GM21723 (cell line): Measurements from ENCODE around the gene DLL4.

Source experiments
- ATAC-seq: cut with Tn5 transposase; IDR thresholded peaks from one replicate; pipeline ENCODE4 v1.9.1; 2021; ENCODE audit warnings: mild to moderate bottlenecking, moderate library complexity; ENCODE audit not compliant: unreplicated experiment

DLL4 gene

DNA sequence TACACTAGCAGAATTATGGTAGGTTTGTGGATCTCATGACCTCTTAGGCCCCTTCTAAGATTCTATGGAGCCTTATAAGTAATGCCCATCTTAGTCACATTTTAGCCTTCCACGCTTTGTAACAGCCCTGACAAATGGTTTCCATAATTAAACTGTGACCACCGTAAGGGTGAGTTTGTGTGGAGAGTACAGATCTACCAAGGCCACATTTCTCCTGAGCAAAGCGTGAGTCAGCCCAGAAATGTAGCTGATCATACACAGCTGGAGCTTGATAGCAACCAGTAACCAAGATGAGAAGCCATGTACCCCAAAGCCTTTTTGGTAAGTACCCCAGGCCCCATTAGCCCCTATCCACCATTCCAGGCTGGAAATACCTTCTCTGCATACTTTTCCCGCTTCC lies 55.8 kb downstream of the DLL4 start:
- ATAC-seq, result no peak

DNA sequence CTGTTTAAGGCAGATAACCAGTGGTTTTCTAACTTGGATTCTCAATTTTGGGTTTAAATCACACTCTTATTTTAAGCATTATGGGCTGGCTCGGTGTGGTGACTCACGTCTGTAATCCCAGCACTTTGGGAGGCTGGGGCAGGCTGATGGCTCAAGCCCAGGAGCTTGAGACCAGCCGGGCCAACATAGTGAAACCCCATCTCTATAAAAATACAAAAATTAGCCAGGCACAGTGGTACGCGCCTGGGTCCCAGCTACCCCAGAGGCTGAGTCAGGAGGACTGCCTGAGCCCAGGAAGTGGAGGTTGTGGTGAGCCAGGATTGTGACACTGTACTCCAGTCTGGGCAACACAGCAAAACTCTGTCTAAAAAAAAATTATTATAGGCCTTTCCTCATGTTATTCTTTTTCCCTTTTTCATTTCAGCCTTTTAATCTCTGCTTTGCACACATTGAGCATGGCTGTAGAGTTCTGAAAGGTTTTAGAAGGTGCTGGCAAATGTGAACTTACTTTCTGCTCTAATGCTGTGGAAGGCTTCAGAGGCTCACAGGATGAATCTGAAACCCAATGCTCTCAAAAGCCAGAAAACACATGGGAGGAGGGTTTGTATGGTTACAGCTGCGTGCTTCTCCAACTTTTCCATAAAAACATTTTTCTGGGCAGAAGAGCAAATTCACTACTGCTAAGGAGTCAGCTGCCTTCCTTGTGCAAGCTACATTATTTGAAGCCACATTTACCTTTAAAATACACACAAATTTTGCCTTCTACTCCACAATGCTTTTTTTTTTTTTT lies 56.6 kb downstream of the DLL4 start:
- ATAC-seq, result no peak

DNA sequence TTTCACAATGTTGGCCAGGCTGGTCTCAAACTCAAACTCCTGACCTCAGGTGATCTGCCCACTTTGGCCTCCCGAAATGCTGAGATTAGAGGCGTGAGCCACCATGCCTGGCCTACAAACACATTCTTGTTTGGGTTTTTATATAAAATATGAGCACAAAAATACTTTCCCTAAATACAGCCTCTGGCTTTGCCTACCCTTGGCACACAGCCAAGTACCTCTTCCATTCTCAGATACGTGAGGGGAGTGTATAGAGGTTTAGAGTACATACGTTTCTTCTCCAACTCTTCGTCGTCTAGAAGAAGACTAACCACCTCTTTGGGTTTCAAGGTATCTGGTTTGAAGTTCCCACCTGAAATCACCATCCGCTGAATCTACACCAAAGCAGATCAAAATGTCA lies 57.7 kb downstream of the DLL4 start:
- ATAC-seq, result no peak

DNA sequence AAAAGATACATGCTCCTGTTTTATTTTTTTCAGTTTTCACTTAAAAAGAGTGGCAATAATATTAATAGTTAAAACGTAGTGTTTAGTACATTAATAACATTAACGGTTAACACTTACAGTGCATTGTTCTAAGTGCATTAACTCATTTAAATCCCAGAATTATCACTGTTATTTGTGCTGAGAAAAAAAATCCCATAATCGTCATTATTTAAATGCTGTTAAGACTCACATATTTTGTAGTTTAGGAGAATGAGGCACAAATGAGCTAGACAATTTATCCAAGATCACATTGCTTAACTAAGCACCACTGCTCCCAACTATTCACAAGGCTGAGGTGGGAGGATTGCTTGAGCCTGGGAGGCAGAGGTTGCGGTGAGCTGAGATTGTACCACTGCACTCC lies 59.0 kb downstream of the DLL4 start:
- no peak for ATAC-seq
